Stomach (tissue), 4 donors: ENCODE measurements around the gene GJE1.

Source experiments
- CTCF ChIP-seq, 7 experiments: fragments of 450-650 bp in 4 of 7; fragments of 200-600 bp in 3 of 7; sonication (generic) in 3 of 7; IDR thresholded peaks; one replicate each; pipeline ENCODE4 v1.5.1; 2016 to 2019; ENCODE audit warnings: antibody characterized with exemption in 7 of 7, control low read depth in 2 of 7, mild to moderate bottlenecking in 1 of 7
- EP300 ChIP-seq: sonication (generic); formaldehyde crosslinking; IDR thresholded peaks from one replicate; pipeline ENCODE4 v1.6.1; 2017; ENCODE audit warnings: antibody characterized with exemption
- POLR2A ChIP-seq, 4 donors: fragments of 450-650 bp; IDR thresholded peaks; one replicate each; pipeline ENCODE4 v1.6.1; 2016; ENCODE audit warnings: antibody characterized with exemption in 4 of 4, control low read depth in 2 of 4, mild to moderate bottlenecking in 1 of 4, moderate library complexity in 1 of 4
- POLR2AphosphoS5 ChIP-seq, 3 donors: sonication (generic); formaldehyde crosslinking; IDR thresholded peaks; one replicate each; pipeline ENCODE4 v1.6.1; 2016; ENCODE audit warnings: antibody characterized with exemption in 3 of 3

GRCh38 chr6:142118328-142118727 lies 14.4 kb upstream of the GJE1 start:
- TF ChIP-seq EP300 (no peak), CTCF (IDR thresholded peaks at IDR 0.05) (no peak), POLR2AphosphoS5 (IDR thresholded peaks at IDR 0.05) (no peak), POLR2A (IDR thresholded peaks at IDR 0.05) (no peak)
